CD4-positive, alpha-beta T cell treated with Interleukin-17A for 1 hour (primary cell): ENCODE measurements around the gene MYO5C.
A peak's percentile ranks its signal among the peaks of the same experiment; 100 is the strongest.

Experiments used
- DNase-seq: peaks from one replicate; pipeline ENCODE4 v3.0.0-alpha.2; 2020

The MYO5C gene

GRCh38 chr15:52164631-52165265, 130.9 kb downstream of the MYO5C start:
- DNase-seq = no peak

GRCh38 chr15:52163321-52164190, 132.0 kb downstream of the MYO5C start:
- DNase-seq = peak; percentile 26

- no peak for DNase-seq
Observed at GRCh38 chr15:52162876-52163275, 132.7 kb downstream of the MYO5C start.

- DNase-seq = no peak
Observed at GRCh38 chr15:52162260-52162659, 133.3 kb downstream of the MYO5C start.

GRCh38 chr15:52161406-52161966, 134.1 kb downstream of the MYO5C start:
- no peak for DNase-seq

- no peak for DNase-seq
Observed at GRCh38 chr15:52159645-52160044, 136.0 kb downstream of the MYO5C start.

GRCh38 chr15:52158084-52158765, 137.4 kb downstream of the MYO5C start:
- DNase-seq = no peak

- DNase-seq = no peak
Observed at GRCh38 chr15:52155878-52156277, 139.7 kb downstream of the MYO5C start.

- DNase-seq = no peak
Observed at GRCh38 chr15:52154896-52155865, 140.4 kb downstream of the MYO5C start.

GRCh38 chr15:52153900-52154895, 141.4 kb downstream of the MYO5C start:
- DNase-seq = no peak

GRCh38 chr15:52151353-52151752, 144.3 kb downstream of the MYO5C start:
- no peak for DNase-seq

- DNase-seq = no peak
Observed at GRCh38 chr15:52150871-52151270, 144.7 kb downstream of the MYO5C start.

GRCh38 chr15:52150043-52150825, 145.4 kb downstream of the MYO5C start:
- no peak for DNase-seq

- no peak for DNase-seq
Observed at GRCh38 chr15:52148403-52148802, 147.2 kb downstream of the MYO5C start.

- DNase-seq = no peak
Observed at GRCh38 chr15:52146776-52147175, 148.8 kb downstream of the MYO5C start.

GRCh38 chr15:52146261-52146660, 149.3 kb downstream of the MYO5C start:
- no peak for DNase-seq

- DNase-seq = no peak
Observed at GRCh38 chr15:52144656-52145178, 150.9 kb downstream of the MYO5C start.

GRCh38 chr15:52143873-52144272, 151.7 kb downstream of the MYO5C start:
- no peak for DNase-seq
